GM12878 (cell line): Measurements from ENCODE around the gene BBX. TPM values are rescaled to one million over a fixed set of nuclear protein-coding genes. Genes with fewer than 3 reads are reported as not detected.

Experiments
- ATAC-seq: fragments of 200-7000 bp; cut with Tn5 transposase; 3 replicates; pipeline ENCODE4 v1.9.1; 2020; ENCODE audit warnings: mild to moderate bottlenecking, moderate library complexity
- BruUV-seq: library from RNA; stranded (reverse); fragments of 400-500 nt; replicated peaks from 2 replicates; lab custom pipeline; 2021; lab: Mats Ljungman, UMichigan
- CTCF ChIA-PET: fragments of 300-600 bp; sonication (Branson Sonifier 250); formaldehyde crosslinking; extraction: SDS; loops from one replicate; lab custom pipeline; 2021; ENCODE audit warnings: inconsistent platforms; lab: Yijun Ruan, JAX
- POLR2A ChIA-PET: fragments of 350-600 bp; formaldehyde crosslinking; extraction: SDS; loops from one replicate; lab custom pipeline; 2021; ENCODE audit warnings: inconsistent platforms; lab: Charles Lee
- RAD21 ChIA-PET: fragments of 300-600 bp; sonication (Branson Sonifier 250); formaldehyde crosslinking; loops from one replicate; lab custom pipeline; 2023; ENCODE audit warnings: antibody characterized with exemption; ENCODE audit not compliant: unreplicated experiment; lab: Charles Lee
- SMC1A ChIA-PET: fragments of 300-600 bp; sonication (Branson Sonifier 250); formaldehyde crosslinking; loops from one replicate; lab custom pipeline; 2023; ENCODE audit not compliant: unreplicated experiment, uncharacterized antibody; lab: Charles Lee
- DNase-seq: peaks from one replicate; pipeline ENCODE4 v3.0.0-alpha.2; 2011; ENCODE audit warnings: low read depth, low spot score
- FAIRE-seq: peaks from 3 replicates; lab custom pipeline; 2011; peaks lifted over from hg19 to GRCh38; lab: Jason Lieb, UNC
- H2AFZ ChIP-seq: 2 replicates; pipeline ENCODE4 v1.6.0; 2011; ENCODE audit warnings: low read depth, low read length, control low read depth; ENCODE audit not compliant: control insufficient read depth
- H3K27ac ChIP-seq: 2 replicates; pipeline ENCODE4 v1.5.1; 2011; ENCODE audit warnings: control low read depth; ENCODE audit not compliant: control insufficient read depth, insufficient read depth
- H3K27me3 ChIP-seq, 2 experiments: replicated peaks in 1 of 2; 2 replicates each; pipeline versions ENCODE4 v1.6.0 to v1.6.1; 2011; ENCODE audit warnings: low read length in 1 of 2; ENCODE audit not compliant: control insufficient read depth in 2 of 2, insufficient read depth in 2 of 2
- H3K36me3 ChIP-seq, 2 experiments: 2 replicates each; pipeline ENCODE4 v1.5.1; 2011; ENCODE audit warnings: low read length in 1 of 2; ENCODE audit not compliant: control insufficient read depth in 2 of 2, insufficient read depth in 2 of 2
- H3K4me1 ChIP-seq: 2 replicates; pipeline ENCODE4 v1.6.1; 2011; ENCODE audit warnings: mild to moderate bottlenecking, low read length, moderate library complexity, mixed read lengths; ENCODE audit not compliant: control insufficient read depth, insufficient read depth
- H3K4me2 ChIP-seq: 2 replicates; pipeline ENCODE4 v1.6.0; 2011; ENCODE audit warnings: control low read depth; ENCODE audit not compliant: control insufficient read depth, insufficient read depth
- H3K4me3 ChIP-seq: fragments of 200-600 bp; sonication (generic); 2 replicates; pipeline ENCODE4 v1.5.1; 2016
- H3K79me2 ChIP-seq: 2 replicates; pipeline ENCODE4 v1.6.0; 2011; ENCODE audit warnings: low read length; ENCODE audit not compliant: control insufficient read depth, insufficient read depth
- H3K9ac ChIP-seq: 2 replicates; pipeline ENCODE4 v1.8.0; 2011; ENCODE audit warnings: low read length, control low read depth, mixed read lengths; ENCODE audit not compliant: control insufficient read depth, insufficient read depth
- H3K9me3 ChIP-seq: replicated peaks from 3 replicates; pipeline ENCODE4 v1.5.1; 2011; ENCODE audit warnings: mild to moderate bottlenecking, low read length; ENCODE audit not compliant: control insufficient read depth, insufficient read depth
- H4K20me1 ChIP-seq: 2 replicates; pipeline ENCODE4 v1.6.0; 2011; ENCODE audit not compliant: control insufficient read depth, insufficient read depth
- BACH1 ChIP-seq: fragments of 450-650 bp; IDR thresholded peaks from 2 replicates; pipeline ENCODE4 v1.6.1; 2017; ENCODE audit warnings: mild to moderate bottlenecking, borderline replicate concordance
- CHD4 ChIP-seq: fragments of 200-600 bp; sonication (generic); IDR thresholded peaks from 2 replicates; pipeline ENCODE4 v1.6.1; 2016; ENCODE audit warnings: mild to moderate bottlenecking
- EZH2 ChIP-seq: IDR thresholded peaks from 2 replicates; pipeline ENCODE4 v1.6.1; 2012; ENCODE audit warnings: low read depth, mild to moderate bottlenecking, control low read depth, inconsistent platforms, low read length, borderline replicate concordance; ENCODE audit not compliant: control insufficient read depth
- HDGF ChIP-seq: fragments of 450-650 bp; IDR thresholded peaks from 2 replicates; pipeline ENCODE4 v1.6.1; 2016; ENCODE audit warnings: antibody characterized with exemption
- LARP7 ChIP-seq: fragments of 450-650 bp; IDR thresholded peaks from 2 replicates; pipeline ENCODE4 v1.6.1; 2017; ENCODE audit warnings: mild to moderate bottlenecking
- MYB ChIP-seq: fragments of 150-350 bp; IDR thresholded peaks from 2 replicates; pipeline ENCODE4 v1.6.1; 2014; ENCODE audit warnings: mild to moderate bottlenecking, low read depth, low read length, borderline replicate concordance
- NFYA ChIP-seq: IDR thresholded peaks from 2 replicates; pipeline ENCODE4 v1.6.1; 2011; ENCODE audit warnings: low read depth, mild to moderate bottlenecking, low read length, improper control_type of control experiment, borderline replicate concordance
- SIN3A ChIP-seq: IDR thresholded peaks from 2 replicates; pipeline ENCODE4 v1.6.1; 2012; ENCODE audit warnings: low read depth, low read length, improper control_type of control experiment
- STAT1 ChIP-seq: fragments of 450-650 bp; conservative IDR thresholded peaks from 2 replicates; pipeline ENCODE4 v1.6.1; 2014; ENCODE audit warnings: antibody characterized with exemption, mild to moderate bottlenecking
- ZZZ3 ChIP-seq: IDR thresholded peaks from 2 replicates; pipeline ENCODE4 v1.6.1; 2011; ENCODE audit warnings: low read depth; ENCODE audit not compliant: control insufficient read depth, insufficient read length
- WGBS: methylation state at CpG from one replicate; pipeline ENCODE4 v1.1.6; 2016; ENCODE audit warnings: low lambda C conversion rate; ENCODE audit not compliant: insufficient replicate concordance, insufficient coverage; ENCODE audit errors: missing lambda C conversion rate; 5-methylcytosine and 5-hydroxymethylcytosine counted together
- in situ Hi-C: fragments of 300-500 bp; cut with MboI; formaldehyde crosslinking; loops from 9 replicates; pipeline ENCODE4 v1.14.3; 2018; ENCODE audit warnings: mixed read lengths
- intact Hi-C: fragments of 100-400 bp; cut with micrococcal nuclease; formaldehyde crosslinking; loops from one replicate; pipeline ENCODE4 v1.14.2; 2022; ENCODE audit not compliant: unreplicated experiment
- polyA plus RNA-seq, 11 experiments: library from polyadenylated mRNA; depleted of rRNA in 4 of 11; unstranded in 6 of 11; stranded (reverse) in 5 of 11; fragments of >200 nt; fragmentation: Nextera tagmentation in 4 of 11; fragmentation: Illumina TruSeq in 1 of 11; extraction: Ambion mirVana in 4 of 11; extraction: Trizol in 1 of 11; gene quantifications; 1 replicate in 1 of 11; 2 replicates in 10 of 11; pipeline versions ENCODE4 v1.2.1 to v1.2.3, GENCODE V29; 2011 to 2016; ENCODE audit warnings: inconsistent platforms in 2 of 11, missing spikeins in 2 of 11, low read depth in 1 of 11
- total RNA-seq, 4 experiments: library from RNA; depleted of rRNA in 3 of 4; stranded (reverse); fragments of >200 nt in 3 of 4; fragmentation: Illumina TruSeq in 1 of 4; extraction: Trizol in 1 of 4; gene quantifications; 2 replicates each; pipeline versions ENCODE4 v1.2.1 to v1.2.3, GENCODE V29; 2013 to 2021
- TF ChIP-seq, protein P1 (sequence below): fragments of 450-650 bp; conservative IDR thresholded peaks from 2 replicates; pipeline ENCODE4 v1.6.1; 2017; ENCODE audit warnings: mild to moderate bottlenecking, moderate library complexity
- TF ChIP-seq, protein P2 (sequence below): fragments of 450-650 bp; IDR thresholded peaks from 2 replicates; pipeline ENCODE4 v1.6.1; 2017; ENCODE audit warnings: antibody characterized with exemption, mild to moderate bottlenecking, moderate library complexity

The BBX gene
- total and polyA plus RNA-seq, 10 of the 15 experiments (the other 5 are each of a cell fraction or from before 2014, with no cell fraction given) = 13.3 to 38.5 (median 32.0) TPM

DNA sequence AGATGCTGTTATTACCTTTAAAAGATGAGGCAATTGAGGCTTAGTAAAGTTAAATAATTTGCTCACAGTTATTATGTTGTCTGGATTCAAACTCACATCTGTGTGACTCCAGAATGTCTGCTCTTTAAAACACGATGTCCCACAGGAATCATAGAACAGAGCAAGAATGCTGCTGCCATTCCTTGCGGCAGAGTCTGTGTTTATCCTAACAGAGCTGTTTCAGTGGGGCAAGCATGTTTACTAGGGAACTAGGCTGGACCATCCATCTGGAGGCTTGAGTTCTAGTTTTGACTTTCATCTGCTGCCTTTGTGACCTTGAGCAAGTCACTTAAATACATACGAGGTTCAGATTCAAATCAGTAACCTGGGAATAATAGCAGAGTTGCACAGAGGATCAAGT, 72.1 kb downstream of the BBX start:
- Histone ChIP-seq H3K9me3 (no peaks in the 10 kb centered on the region; the same call in 2 of the 3 replicates), H3K9ac (no peak overlapping the region), H3K4me2 (no peak overlapping the region), H3K79me2 (peaks cover 7% of the 10 kb centered on the region), H3K4me1 (peaks cover 13% of the 10 kb centered on the region), H3K27me3 (no peaks in the 10 kb centered on the region), H4K20me1 (no peaks in the 10 kb centered on the region), H2AFZ (no peak overlapping the region), H3K4me3 (no peak overlapping the region), H3K27ac (no peak overlapping the region), H3K36me3 (no peaks in the 10 kb centered on the region)
- in situ Hi-C loops = no loop called here
- intact Hi-C loops = no loop called here
- no peak for FAIRE-seq
- POLR2A ChIA-PET = interaction anchor here (1.0 to 1.4 kb wide), 2 partner anchors 7 to 8 kb away, joined by 3 read pairs; no protein-coding TSS in a partner anchor
- RAD21 ChIA-PET = no interaction called here
- 81% methylated on average over 3 of the region's 3 CpGs for WGBS
- SMC1A ChIA-PET = interaction anchor here (0.7 to 1.5 kb wide), 6 partner anchors 9 to 143 kb away, joined by 3 to 4 read pairs (median 3); no protein-coding TSS in a partner anchor
- CTCF ChIA-PET = interaction anchor here (1.9 to 2.1 kb wide), 2 partner anchors 48 to 81 kb away, joined by 3 to 5 read pairs; no protein-coding TSS in a partner anchor
- BruUV-seq = no TSS peak
- ATAC-seq = no peak
- DNase-seq = no peak
- TF ChIP-seq BACH1 (no peak), NFYA (no peak), LARP7 (no peak), MYB (no peak), CHD4 (no peak), ZZZ3 (no peak), STAT1 (no peak), HDGF (no peak), SIN3A (no peak), EZH2 (no peak)
- TF ChIP-seq, protein P1, sequence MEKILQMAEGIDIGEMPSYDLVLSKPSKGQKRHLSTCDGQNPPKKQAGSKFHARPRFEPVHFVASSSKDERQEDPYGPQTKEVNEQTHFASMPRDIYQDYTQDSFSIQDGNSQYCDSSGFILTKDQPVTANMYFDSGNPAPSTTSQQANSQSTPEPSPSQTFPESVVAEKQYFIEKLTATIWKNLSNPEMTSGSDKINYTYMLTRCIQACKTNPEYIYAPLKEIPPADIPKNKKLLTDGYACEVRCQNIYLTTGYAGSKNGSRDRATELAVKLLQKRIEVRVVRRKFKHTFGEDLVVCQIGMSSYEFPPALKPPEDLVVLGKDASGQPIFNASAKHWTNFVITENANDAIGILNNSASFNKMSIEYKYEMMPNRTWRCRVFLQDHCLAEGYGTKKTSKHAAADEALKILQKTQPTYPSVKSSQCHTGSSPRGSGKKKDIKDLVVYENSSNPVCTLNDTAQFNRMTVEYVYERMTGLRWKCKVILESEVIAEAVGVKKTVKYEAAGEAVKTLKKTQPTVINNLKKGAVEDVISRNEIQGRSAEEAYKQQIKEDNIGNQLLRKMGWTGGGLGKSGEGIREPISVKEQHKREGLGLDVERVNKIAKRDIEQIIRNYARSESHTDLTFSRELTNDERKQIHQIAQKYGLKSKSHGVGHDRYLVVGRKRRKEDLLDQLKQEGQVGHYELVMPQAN = no peak
- TF ChIP-seq, protein P2, sequence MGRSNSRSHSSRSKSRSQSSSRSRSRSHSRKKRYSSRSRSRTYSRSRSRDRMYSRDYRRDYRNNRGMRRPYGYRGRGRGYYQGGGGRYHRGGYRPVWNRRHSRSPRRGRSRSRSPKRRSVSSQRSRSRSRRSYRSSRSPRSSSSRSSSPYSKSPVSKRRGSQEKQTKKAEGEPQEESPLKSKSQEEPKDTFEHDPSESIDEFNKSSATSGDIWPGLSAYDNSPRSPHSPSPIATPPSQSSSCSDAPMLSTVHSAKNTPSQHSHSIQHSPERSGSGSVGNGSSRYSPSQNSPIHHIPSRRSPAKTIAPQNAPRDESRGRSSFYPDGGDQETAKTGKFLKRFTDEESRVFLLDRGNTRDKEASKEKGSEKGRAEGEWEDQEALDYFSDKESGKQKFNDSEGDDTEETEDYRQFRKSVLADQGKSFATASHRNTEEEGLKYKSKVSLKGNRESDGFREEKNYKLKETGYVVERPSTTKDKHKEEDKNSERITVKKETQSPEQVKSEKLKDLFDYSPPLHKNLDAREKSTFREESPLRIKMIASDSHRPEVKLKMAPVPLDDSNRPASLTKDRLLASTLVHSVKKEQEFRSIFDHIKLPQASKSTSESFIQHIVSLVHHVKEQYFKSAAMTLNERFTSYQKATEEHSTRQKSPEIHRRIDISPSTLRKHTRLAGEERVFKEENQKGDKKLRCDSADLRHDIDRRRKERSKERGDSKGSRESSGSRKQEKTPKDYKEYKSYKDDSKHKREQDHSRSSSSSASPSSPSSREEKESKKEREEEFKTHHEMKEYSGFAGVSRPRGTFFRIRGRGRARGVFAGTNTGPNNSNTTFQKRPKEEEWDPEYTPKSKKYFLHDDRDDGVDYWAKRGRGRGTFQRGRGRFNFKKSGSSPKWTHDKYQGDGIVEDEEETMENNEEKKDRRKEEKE = no peak
